Activated T-helper 2 cell treated with anti-CD3 and anti-CD28 coated beads, Interferon-gamma antibody, Interleukin-2, Interleukin-4, amounts not matched to agents 10 μg/mL and 5 μg/mL and 100 μg/mL, durations not matched to agents 14 hours and 24 hours and 36 hours (primary cell): Measurements from ENCODE around the gene PACS2. TPM values are rescaled to one million over a fixed set of nuclear protein-coding genes. Genes with fewer than 3 reads are reported as not detected.
"Not testable (repeated sequence)": the region's sequence is repeated elsewhere in the genome, so short reads cannot be mapped to it uniquely, and the experiment has no call there.

Experiments
- DNase-seq: peaks from one replicate; pipeline ENCODE4 v3.0.0; 2021; ENCODE audit warnings: low spot score
- H3K27ac Mint-ChIP-seq: one replicate; pipeline ENCODE4 v1.8.0; 2021; ENCODE audit warnings: mixed read lengths
- H3K27me3 Mint-ChIP-seq: one replicate; pipeline ENCODE4 v1.8.0; 2021; ENCODE audit warnings: low read depth, mixed read lengths
- H3K36me3 Mint-ChIP-seq: one replicate; pipeline ENCODE4 v1.8.0; 2021; ENCODE audit warnings: low read depth, mixed read lengths
- H3K4me1 Mint-ChIP-seq: one replicate; pipeline ENCODE4 v1.8.0; 2021; ENCODE audit warnings: low read depth, mixed read lengths
- H3K4me3 Mint-ChIP-seq: one replicate; pipeline ENCODE4 v1.8.0; 2021; ENCODE audit warnings: low read depth, mild to moderate bottlenecking, moderate library complexity, mixed read lengths
- H3K9me3 Mint-ChIP-seq: one replicate; pipeline ENCODE4 v1.8.0; 2021; ENCODE audit warnings: mixed read lengths
- intact Hi-C: fragments of 100-400 bp; cut with micrococcal nuclease; formaldehyde crosslinking; loops from one replicate; pipeline ENCODE4 v1.15.1; 2023
- total RNA-seq: library from RNA; stranded (reverse); gene quantifications from 2 replicates; pipeline ENCODE4 v1.2.3, GENCODE V29; 2022

PACS2 gene
- total RNA-seq = 35.2 and 36.8 TPM in 2 replicates

GRCh38 chr14:105314287-105315200 is at the start of gene PACS2:
Gene PACS2, plus strand, starts transcription at chr14:105314748. Its CDS starts 171 bp downstream, at chr14:105314919.
- DNase-seq = peak; percentile 73
- H3K9me3 Mint-ChIP-seq = no peaks in the 10 kb centered on the region
- peak within 1 kb of the TSS; percentile 80 for H3K27ac Mint-ChIP-seq
- peak within 1 kb of the TSS; percentile 88 for H3K4me3 Mint-ChIP-seq
- peaks cover 2% of the 10 kb centered on the region for H3K36me3 Mint-ChIP-seq
- peaks cover 19% of the 10 kb centered on the region for H3K4me1 Mint-ChIP-seq
- no peaks in the 10 kb centered on the region for H3K27me3 Mint-ChIP-seq
- intact Hi-C loops = loop anchor here (1.0 to 5.0 kb wide), 3 partner anchors 13 to 294 kb away; partner anchors contain the start of genes BRF1, CDCA4 and TEDC1

- DNase-seq = no peak
- Mint-ChIP-seq H3K27me3 (no peaks in the 10 kb centered on the region), H3K4me3 (no peak overlapping the region), H3K4me1 (no peaks in the 10 kb centered on the region), H3K27ac (no peak overlapping the region), H3K9me3 (no peaks in the 10 kb centered on the region), H3K36me3 (peaks cover 3% of the 10 kb centered on the region)
- intact Hi-C loops = no loop called here
Measured at GRCh38 chr14:105267820-105268548, 46.6 kb upstream of the PACS2 start.

- H3K27me3 Mint-ChIP-seq = no peaks in the 10 kb centered on the region
- no peaks in the 10 kb centered on the region for H3K9me3 Mint-ChIP-seq
- H3K4me1 Mint-ChIP-seq = no peaks in the 10 kb centered on the region
- H3K4me3 Mint-ChIP-seq = no peak overlapping the region
- H3K36me3 Mint-ChIP-seq = peaks cover 3% of the 10 kb centered on the region
- intact Hi-C loops = no loop called here
- no peak for DNase-seq
- H3K27ac Mint-ChIP-seq = no peak overlapping the region
Measured at GRCh38 chr14:105268736-105269354, 45.7 kb upstream of the PACS2 start.

- Mint-ChIP-seq H3K4me1 (no peaks in the 10 kb centered on the region), H3K9me3 (no peaks in the 10 kb centered on the region)
Measured at GRCh38 chr14:105269405-105269804, 45.1 kb upstream of the PACS2 start.

GRCh38 chr14:105271224-105271890 is 43.2 kb upstream of the PACS2 start:
- Mint-ChIP-seq H3K27me3 (no peaks in the 10 kb centered on the region), H3K27ac (no peak overlapping the region), H3K9me3 (no peaks in the 10 kb centered on the region), H3K36me3 (no peaks in the 10 kb centered on the region), H3K4me3 (no peak overlapping the region), H3K4me1 (no peaks in the 10 kb centered on the region)
- intact Hi-C loops = no loop called here
- no peak for DNase-seq

More at GRCh38 chr14:105269405-105269804, 45.1 kb upstream of the PACS2 start:
- H3K4me3 Mint-ChIP-seq = no peak overlapping the region
- peaks cover 3% of the 10 kb centered on the region for H3K36me3 Mint-ChIP-seq
- H3K27me3 Mint-ChIP-seq = no peaks in the 10 kb centered on the region
- H3K27ac Mint-ChIP-seq = no peak overlapping the region
- no peak for DNase-seq
- intact Hi-C loops = no loop called here

GRCh38 chr14:105272623-105273022 is 41.9 kb upstream of the PACS2 start:
- no peak overlapping the region for H3K27ac Mint-ChIP-seq
- intact Hi-C loops = no loop called here

GRCh38 chr14:105273062-105273461 is 41.5 kb upstream of the PACS2 start:
- H3K4me1 Mint-ChIP-seq = no peaks in the 10 kb centered on the region
- no peak overlapping the region for H3K4me3 Mint-ChIP-seq
- intact Hi-C loops = no loop called here

More at GRCh38 chr14:105272623-105273022, 41.9 kb upstream of the PACS2 start:
- H3K36me3 Mint-ChIP-seq = no peaks in the 10 kb centered on the region
- no peak for DNase-seq
- H3K4me1 Mint-ChIP-seq = no peaks in the 10 kb centered on the region
- H3K4me3 Mint-ChIP-seq = no peak overlapping the region
- no peaks in the 10 kb centered on the region for H3K27me3 Mint-ChIP-seq
- H3K9me3 Mint-ChIP-seq = no peaks in the 10 kb centered on the region

GRCh38 chr14:105274637-105275036 is 39.9 kb upstream of the PACS2 start:
- Mint-ChIP-seq H3K36me3 (no peaks in the 10 kb centered on the region), H3K4me1 (no peaks in the 10 kb centered on the region), H3K27me3 (no peaks in the 10 kb centered on the region), H3K27ac (no peak overlapping the region), H3K9me3 (no peaks in the 10 kb centered on the region), H3K4me3 (no peak overlapping the region)
- DNase-seq = no peak
- intact Hi-C loops = no loop called here

More at GRCh38 chr14:105273062-105273461, 41.5 kb upstream of the PACS2 start:
- no peak for DNase-seq
- Mint-ChIP-seq H3K9me3 (no peaks in the 10 kb centered on the region), H3K36me3 (no peaks in the 10 kb centered on the region), H3K27ac (no peak overlapping the region), H3K27me3 (no peaks in the 10 kb centered on the region)

GRCh38 chr14:105275267-105275946 is 39.1 kb upstream of the PACS2 start:
- no peak overlapping the region for H3K27ac Mint-ChIP-seq
- DNase-seq = no peak
- H3K9me3 Mint-ChIP-seq = no peaks in the 10 kb centered on the region
- no peak overlapping the region for H3K4me3 Mint-ChIP-seq
- H3K27me3 Mint-ChIP-seq = no peaks in the 10 kb centered on the region
- no peaks in the 10 kb centered on the region for H3K36me3 Mint-ChIP-seq
- H3K4me1 Mint-ChIP-seq = no peaks in the 10 kb centered on the region
- intact Hi-C loops = no loop called here

GRCh38 chr14:105277448-105277847 is 37.1 kb upstream of the PACS2 start:
- not testable (repeated sequence) for H3K36me3 Mint-ChIP-seq, H3K4me1 Mint-ChIP-seq

GRCh38 chr14:105279642-105280361 is 34.7 kb upstream of the PACS2 start:
- no peaks in the 10 kb centered on the region for H3K27me3 Mint-ChIP-seq
- DNase-seq = no peak
- H3K4me1 Mint-ChIP-seq = peaks cover 21% of the 10 kb centered on the region
- H3K36me3 Mint-ChIP-seq = peaks cover 8% of the 10 kb centered on the region
- no peaks in the 10 kb centered on the region for H3K9me3 Mint-ChIP-seq
- H3K27ac Mint-ChIP-seq = no peak overlapping the region
- intact Hi-C loops = no loop called here
- no peak overlapping the region for H3K4me3 Mint-ChIP-seq

More at GRCh38 chr14:105277448-105277847, 37.1 kb upstream of the PACS2 start:
- intact Hi-C loops, DNase-seq, H3K27ac Mint-ChIP-seq, H3K27me3 Mint-ChIP-seq, H3K9me3 Mint-ChIP-seq, H3K4me3 Mint-ChIP-seq: not testable (repeated sequence)
